ENCODE results near the gene IL1RAPL1.

The IL1RAPL1 gene

DNA sequence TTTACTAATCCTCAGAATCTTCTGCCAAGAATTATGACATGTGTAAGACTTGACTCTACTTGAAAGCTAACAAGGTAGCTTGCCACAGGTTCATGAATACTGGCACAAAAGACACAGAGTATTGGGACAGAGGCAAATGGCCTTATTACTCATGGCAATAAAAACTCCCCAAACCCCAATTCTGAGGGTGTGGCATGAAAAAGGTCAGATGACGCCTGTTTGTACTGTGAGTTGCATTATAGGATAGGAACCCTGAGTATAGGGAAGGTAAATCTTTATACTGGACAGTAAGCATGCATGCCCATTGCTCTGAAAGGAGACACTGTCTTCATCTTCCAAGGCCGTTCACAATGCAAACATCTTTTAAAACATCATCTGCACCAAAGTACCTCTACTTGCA is 600.0 kb downstream of the IL1RAPL1 start:
- TF ChIP-seq, protein P1, sequence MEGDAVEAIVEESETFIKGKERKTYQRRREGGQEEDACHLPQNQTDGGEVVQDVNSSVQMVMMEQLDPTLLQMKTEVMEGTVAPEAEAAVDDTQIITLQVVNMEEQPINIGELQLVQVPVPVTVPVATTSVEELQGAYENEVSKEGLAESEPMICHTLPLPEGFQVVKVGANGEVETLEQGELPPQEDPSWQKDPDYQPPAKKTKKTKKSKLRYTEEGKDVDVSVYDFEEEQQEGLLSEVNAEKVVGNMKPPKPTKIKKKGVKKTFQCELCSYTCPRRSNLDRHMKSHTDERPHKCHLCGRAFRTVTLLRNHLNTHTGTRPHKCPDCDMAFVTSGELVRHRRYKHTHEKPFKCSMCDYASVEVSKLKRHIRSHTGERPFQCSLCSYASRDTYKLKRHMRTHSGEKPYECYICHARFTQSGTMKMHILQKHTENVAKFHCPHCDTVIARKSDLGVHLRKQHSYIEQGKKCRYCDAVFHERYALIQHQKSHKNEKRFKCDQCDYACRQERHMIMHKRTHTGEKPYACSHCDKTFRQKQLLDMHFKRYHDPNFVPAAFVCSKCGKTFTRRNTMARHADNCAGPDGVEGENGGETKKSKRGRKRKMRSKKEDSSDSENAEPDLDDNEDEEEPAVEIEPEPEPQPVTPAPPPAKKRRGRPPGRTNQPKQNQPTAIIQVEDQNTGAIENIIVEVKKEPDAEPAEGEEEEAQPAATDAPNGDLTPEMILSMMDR (IDR thresholded peaks at IDR 0.05; ENCODE audit: low read depth, low read length, missing control alignments), result no peak
- DNase-seq (ENCODE audit: low read depth), result no peak
- H3K4me3 ChIP-seq (ENCODE audit: low read depth, low read length), result no peak overlapping the region

DNA sequence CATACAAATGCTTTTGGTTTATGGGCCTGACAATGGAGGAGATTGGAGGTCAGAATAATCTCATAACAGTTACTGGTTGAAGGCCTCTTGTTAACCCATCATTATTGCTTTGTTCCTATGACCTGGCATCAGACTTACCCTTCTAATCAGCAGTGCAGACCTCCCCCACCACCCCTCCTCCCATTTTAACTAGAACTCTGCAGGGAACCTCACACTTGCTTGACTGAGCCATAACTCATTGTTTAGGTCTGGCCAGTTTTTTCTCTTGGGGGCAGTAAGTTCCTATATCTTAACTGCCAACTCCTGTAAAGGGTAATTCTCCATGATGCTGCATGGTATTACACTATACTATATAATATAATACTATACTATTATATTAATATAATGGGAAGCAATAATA is 609.3 kb downstream of the IL1RAPL1 start:
- TF ChIP-seq, protein P1 (IDR thresholded peaks at IDR 0.05; ENCODE audit: low read depth, low read length, missing control alignments), result no peak
- no peak overlapping the region for H3K4me3 ChIP-seq (ENCODE audit: low read depth, low read length)
- no peak for DNase-seq (ENCODE audit: low read depth)

DNA sequence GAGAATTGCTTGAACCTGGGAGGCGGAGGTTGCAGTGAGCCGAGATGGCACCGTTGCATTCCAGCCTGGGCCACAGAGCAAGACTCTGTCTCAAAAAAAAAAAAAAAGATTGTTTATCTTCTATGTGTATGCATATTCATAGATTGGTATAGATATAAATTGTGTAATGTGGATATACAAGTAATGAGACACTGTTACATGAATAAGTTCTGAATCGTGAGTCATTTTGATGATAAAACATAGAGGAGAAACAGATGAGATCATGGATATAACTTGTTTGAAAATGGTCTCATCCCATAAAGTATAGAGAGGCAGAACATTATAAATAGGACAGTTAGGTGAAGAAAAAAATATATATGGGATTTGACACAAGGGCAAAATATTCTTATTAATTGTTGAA is 628.0 kb downstream of the IL1RAPL1 start:
- H3K4me3 ChIP-seq (ENCODE audit: low read depth, low read length), result no peak overlapping the region
- no peak for DNase-seq (ENCODE audit: low read depth)
- TF ChIP-seq, protein P1 (IDR thresholded peaks at IDR 0.05; ENCODE audit: low read depth, low read length, missing control alignments), result no peak

DNA sequence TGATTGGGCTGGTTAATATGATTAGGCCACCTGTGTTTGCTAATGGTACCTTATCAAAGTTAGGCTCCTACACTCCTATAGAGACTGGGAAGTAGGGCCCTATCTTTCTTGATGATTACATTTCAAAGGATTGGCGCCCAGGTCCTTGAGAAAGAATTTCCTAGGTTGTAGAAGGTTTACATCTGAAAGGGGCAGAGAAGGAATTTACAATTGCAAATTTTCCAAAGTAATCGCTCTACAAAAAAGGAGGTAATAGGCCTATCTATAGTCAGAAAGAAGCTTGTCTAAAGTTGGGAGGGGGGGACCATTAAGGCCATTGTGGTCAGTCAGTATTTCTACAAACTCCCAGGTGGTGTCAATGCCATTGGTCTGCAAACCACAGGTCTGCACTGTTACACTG is 638.4 kb downstream of the IL1RAPL1 start:
- H3K4me3 ChIP-seq (ENCODE audit: low read depth, low read length), result no peak overlapping the region

DNA sequence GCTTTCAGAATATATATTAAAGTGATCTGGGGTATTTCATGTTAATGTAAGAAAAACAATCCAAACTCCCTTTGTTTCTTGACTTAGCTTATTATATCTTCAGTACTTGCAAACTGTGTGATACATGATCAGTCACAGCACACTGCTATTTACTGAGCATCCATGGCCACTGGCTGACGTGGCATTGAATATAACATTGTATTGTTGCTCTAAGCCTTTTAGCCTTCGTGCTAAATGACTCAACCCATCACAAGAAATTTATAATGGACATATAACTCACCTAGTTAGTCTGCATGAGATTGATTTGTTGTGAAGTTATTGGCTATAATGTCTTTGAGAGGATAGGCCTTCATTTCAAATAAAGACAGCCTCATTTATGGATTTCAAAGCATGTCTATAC is 642.6 kb downstream of the IL1RAPL1 start:
- H3K4me3 ChIP-seq (ENCODE audit: low read depth, low read length), result no peak overlapping the region
- TF ChIP-seq, protein P1 (IDR thresholded peaks at IDR 0.05; ENCODE audit: low read depth, low read length, missing control alignments), result no peak
- no peak for DNase-seq (ENCODE audit: low read depth)

More for the DNA sequence above, 638.4 kb downstream of the IL1RAPL1 start:
- TF ChIP-seq, protein P1 (IDR thresholded peaks at IDR 0.05; ENCODE audit: low read depth, low read length, missing control alignments), result no peak
- DNase-seq (ENCODE audit: low read depth), result no peak

DNA sequence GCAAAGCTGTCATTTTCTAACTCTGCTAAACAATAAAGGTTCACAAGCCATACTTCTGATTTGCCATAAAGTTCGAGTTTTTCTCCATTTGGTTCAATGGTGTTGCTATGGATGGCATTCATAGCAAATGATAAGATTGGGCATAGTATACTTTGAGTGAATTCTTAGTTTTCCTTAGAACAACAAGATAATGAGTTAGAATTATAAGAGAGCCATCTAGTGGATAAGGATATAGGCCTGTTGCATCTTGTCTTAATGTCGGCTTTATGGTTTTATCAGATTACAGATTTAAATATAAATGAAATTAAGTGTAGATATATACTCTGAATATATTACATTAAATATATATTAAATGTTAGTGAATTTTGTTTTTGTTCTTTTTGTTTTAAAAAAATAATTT is 644.6 kb downstream of the IL1RAPL1 start:
- TF ChIP-seq, protein P1 (IDR thresholded peaks at IDR 0.05; ENCODE audit: low read depth, low read length, missing control alignments), result no peak
- no peak for DNase-seq (ENCODE audit: low read depth)
- H3K4me3 ChIP-seq (ENCODE audit: low read depth, low read length), result no peak overlapping the region

DNA sequence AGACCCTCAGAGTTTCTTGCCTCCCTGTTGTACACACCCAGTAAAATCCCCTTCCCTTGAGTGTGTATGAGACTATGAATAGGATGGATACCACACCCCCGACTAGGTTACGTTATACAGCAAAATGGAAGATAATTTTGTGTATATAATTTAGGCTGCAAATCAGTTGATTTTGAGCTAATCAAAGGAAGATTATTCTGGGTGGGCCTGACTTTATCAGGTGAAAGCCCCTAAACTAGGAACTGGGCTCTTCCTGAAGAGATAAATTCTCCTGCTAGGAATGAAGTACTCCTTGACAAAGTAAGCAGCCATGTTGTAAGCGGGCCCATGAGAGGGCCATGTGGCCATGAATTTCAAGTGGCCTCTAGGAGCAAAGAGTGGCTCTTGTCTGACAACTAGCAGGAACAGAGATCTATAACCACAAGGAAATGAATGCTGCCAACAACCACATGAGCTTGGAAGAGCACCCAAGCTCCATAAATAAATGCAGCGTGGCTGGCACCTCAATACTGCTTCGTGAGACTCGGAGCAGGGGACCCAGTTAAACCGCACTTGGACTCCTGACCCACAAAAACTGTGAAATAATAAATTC is 646.4 kb downstream of the IL1RAPL1 start:
- H3K4me3 ChIP-seq (ENCODE audit: low read depth, low read length), result no peak overlapping the region
- no peak for DNase-seq (ENCODE audit: low read depth)
- TF ChIP-seq, protein P1 (IDR thresholded peaks at IDR 0.05; ENCODE audit: low read depth, low read length, missing control alignments), result no peak

Measured in GM12864 (cell line).